Astrocyte of the spinal cord (primary cell): ENCODE measurements around the gene KANK3.

Experiments used
- DNase-seq: peaks from one replicate; pipeline ENCODE4 v3.0.0; 2011; ENCODE audit warnings: low read depth, low spot score
- H3K4me3 ChIP-seq: 2 replicates; pipeline ENCODE4 v1.5.1; 2011; ENCODE audit warnings: low read depth, mild to moderate bottlenecking, low read length, moderate library complexity
- in situ Hi-C: cut with HindIII; loops from 2 replicates; pipeline ENCODE4 v1.10.0; 2017; ENCODE audit warnings: low sequenced_read_pairs
- TF ChIP-seq, protein P1 (sequence below): IDR thresholded peaks from 2 replicates; pipeline ENCODE4 v1.5.1; 2012; ENCODE audit warnings: low read depth, mild to moderate bottlenecking, low read length, inconsistent platforms

The KANK3 gene

DNA sequence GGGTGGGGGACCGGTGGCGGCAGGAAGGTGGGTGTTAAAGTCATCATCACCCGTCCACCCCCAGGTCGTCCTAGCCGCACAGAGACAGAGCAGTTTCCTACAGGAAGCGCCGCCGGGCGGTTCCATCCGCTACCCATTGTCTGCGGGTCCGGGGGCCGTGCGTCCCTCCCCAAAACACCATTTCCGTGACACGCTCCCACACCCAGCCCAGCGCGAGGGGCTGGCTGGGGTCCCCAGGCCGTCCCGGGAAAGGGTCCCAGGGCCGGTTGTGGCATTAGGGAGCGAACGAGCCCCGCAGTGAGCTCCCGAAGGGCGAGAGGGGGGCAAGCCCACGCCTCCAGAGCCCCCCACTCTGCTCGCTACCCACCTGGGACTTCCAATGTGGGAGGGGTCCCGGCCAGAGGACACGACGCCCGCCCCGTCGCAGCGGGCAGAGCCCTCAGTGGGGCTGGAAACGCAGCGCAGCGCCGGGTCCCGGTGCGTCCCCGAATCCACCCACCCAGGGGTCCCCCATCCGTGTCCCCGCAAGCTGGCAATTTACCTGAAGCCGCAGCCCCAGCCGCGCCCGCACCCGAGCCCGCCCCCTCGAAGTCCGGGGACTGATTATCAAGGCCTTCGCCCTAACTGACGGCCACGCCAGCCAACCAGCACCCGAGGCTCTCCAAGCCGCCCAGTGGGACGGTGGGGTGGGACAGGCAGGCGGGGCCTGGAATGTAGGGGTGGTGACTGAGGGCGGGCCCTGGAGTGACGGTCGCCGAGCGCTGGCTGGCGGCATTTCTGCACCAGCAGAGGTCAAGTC is at the start of gene KANK3:
Gene KANK3 (minus strand): TSS at position 579 of the 799 bp plus-strand sequence. CDS start 5,434 bp downstream, outside the sequence.
- TF ChIP-seq, protein P1, sequence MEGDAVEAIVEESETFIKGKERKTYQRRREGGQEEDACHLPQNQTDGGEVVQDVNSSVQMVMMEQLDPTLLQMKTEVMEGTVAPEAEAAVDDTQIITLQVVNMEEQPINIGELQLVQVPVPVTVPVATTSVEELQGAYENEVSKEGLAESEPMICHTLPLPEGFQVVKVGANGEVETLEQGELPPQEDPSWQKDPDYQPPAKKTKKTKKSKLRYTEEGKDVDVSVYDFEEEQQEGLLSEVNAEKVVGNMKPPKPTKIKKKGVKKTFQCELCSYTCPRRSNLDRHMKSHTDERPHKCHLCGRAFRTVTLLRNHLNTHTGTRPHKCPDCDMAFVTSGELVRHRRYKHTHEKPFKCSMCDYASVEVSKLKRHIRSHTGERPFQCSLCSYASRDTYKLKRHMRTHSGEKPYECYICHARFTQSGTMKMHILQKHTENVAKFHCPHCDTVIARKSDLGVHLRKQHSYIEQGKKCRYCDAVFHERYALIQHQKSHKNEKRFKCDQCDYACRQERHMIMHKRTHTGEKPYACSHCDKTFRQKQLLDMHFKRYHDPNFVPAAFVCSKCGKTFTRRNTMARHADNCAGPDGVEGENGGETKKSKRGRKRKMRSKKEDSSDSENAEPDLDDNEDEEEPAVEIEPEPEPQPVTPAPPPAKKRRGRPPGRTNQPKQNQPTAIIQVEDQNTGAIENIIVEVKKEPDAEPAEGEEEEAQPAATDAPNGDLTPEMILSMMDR = no peak
- in situ Hi-C loops = no loop called here
- peak within 1 kb of the TSS; percentile 40 for H3K4me3 ChIP-seq
- DNase-seq = peak; percentile 93

DNA sequence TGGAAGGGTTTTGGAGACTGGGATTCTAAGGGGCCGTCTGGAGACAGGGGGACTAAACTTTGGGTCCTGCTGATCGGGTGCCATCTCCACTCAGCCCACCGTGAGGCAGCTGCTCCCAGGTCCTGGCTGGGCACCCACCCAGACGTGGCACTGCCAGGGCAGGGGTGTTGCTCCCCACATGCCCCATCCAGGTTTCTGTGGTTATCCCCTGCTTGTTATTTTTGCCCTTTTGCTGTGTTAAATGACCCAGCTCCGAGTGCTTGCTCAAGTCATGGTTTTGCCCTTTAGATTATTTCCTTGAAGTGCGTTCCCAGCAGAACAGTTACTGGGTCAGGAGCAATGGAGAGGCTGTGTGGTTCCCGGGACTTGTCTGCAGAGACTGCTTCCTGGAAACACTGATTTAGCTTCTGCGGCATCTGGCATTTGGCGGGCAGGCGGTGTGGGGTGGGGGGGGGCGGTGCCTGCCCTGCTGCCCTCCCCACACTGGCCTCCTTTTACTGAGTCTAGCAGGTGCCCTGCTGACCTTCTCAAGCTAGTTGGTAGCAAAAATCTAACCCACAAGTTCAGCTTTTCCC is 49.0 kb upstream of the KANK3 start:
- TF ChIP-seq, protein P1 = no peak
- H3K4me3 ChIP-seq = no peak overlapping the region
- no peak for DNase-seq
- in situ Hi-C loops = no loop called here

DNA sequence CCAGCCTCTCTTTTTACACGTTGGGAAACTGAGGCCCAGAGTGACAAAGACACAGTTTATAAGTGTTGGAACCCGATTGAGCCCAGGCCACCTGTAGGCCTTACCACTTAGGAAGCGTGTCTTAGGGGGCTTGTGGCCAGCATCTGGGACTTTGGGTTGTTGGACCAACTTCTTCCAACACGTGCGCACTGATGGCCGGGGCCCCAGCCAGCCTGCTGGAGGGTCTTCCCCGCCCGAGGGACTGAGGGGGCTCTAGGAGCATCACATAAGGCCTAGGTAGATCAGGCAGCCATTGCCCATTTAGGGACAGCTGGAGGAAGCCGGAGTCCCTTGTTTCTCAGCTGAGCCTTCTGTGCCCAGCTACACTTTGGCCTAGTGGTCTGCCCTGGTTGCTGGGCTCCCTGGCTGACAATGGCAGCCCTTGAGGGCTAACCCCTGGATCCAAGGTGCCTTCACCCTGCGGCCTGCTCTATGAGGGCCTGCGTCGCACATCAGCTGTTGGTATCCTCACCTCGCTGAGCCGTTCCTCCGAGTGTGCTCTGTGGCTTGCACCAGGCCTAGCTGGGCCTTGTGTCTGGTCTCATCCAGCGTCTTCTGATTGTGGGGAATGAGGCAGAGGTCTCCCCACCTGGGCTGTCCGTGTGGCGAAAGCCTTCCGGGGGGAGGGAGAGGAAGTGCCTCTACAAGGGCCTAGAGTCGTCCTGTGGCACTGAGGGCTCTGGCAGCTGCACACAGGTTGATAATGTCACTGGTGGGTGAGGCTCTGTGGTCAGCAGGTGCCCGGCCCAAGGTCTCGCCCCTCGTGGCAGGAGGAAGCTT is 48.3 kb upstream of the KANK3 start:
- DNase-seq = no peak
- H3K4me3 ChIP-seq = no peak overlapping the region
- TF ChIP-seq, protein P1 = no peak
- in situ Hi-C loops = no loop called here

DNA sequence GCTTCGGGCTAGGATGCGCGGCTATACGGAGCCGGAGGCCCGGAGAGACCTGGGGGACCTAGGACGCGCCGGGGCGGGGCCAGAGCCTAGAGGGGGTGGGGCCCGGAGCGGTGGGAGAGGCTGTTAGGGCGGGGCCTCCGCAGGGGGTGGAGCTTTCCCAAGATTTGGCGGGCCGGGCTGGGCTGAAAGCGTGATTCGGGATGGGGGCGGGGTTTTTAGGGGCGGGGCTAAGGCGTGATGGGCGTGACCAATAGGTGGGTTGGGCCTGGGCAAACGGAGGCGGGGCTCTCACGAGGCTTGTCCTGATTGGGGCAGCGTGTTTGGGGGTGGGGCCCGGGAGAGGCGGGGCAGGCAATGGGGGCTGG is 47.5 kb upstream of the KANK3 start:
- TF ChIP-seq, protein P1 = no peak
- DNase-seq = peak; percentile 90
- in situ Hi-C loops = no loop called here
- H3K4me3 ChIP-seq = peak overlapping the region; percentile 68

DNA sequence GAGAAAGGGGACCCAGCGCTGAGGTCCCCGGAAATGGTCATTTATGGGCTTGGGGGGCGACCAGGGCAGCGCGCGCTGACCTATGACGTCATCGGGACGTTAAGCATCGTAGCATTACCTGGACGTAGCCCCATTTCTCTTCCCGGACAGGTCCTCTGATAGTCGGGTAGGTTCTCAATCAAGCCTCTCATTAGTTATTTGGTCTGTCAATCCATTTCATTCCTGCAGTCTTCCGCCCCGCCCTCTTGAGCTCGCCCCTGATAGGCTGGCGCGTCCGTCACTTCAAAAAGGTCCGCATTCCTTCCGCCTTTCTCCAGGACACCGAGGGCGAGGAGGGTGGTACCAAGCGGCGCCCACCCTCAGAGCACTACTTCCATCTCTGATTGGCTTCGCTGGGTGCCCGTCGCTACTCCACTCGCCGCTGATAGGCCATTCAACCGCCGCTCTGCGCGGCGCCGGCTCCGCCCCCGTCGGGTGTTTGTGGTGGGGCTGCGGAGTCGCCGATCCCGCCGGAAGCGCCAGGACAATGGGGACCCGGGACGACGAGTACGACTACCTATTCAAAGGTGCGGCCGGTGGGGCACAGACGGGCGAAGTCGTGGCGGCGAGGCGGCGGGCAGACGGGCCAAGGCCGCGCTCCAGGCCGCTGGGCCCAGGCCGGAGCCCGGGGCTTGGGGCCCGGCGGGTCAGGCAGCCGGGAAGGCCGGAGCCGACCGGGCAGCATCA is 47.0 kb upstream of the KANK3 start, which contains the start of gene RAB11B:
Gene RAB11B (plus strand): TSS at position 470 of the 726 bp plus-strand sequence. CDS start 57 bp downstream, at position 527.
- DNase-seq = peak; percentile 100
- peak within 1 kb of the TSS; percentile 68 for H3K4me3 ChIP-seq
- in situ Hi-C loops = no loop called here
- TF ChIP-seq, protein P1 = no peak

DNA sequence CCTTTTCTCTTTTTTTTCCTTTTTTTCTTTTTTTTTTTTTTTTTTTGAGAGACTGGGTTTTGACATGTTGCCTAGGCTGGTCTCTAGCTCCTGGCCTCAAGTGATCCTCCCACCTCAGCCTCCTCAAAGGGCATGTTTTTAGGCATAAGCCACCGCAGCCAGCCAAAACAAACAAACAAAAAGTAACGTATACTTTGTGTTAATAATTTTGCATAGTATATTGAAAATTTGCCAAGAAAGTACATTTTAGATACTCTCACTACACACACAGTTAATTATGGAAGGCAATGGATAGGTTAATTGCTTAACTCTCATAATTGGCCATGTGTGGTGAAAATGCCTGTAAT is 45.5 kb upstream of the KANK3 start:
- H3K4me3 ChIP-seq = no peak overlapping the region
- no peak for DNase-seq
- in situ Hi-C loops = no loop called here
- TF ChIP-seq, protein P1 = no peak
